Keratinocyte (primary cell): ENCODE data around the gene GLS. TPM values are rescaled to one million over a fixed set of nuclear protein-coding genes. Genes with fewer than 3 reads are reported as not detected.

Experiments
- DNase-seq: peaks from one replicate; pipeline ENCODE4 v3.0.0-alpha.2; 2011; ENCODE audit warnings: low read depth, missing footprints, low spot score
- FAIRE-seq: peaks from 2 replicates; lab custom pipeline; 2011; peaks lifted over from hg19 to GRCh38; lab: Jason Lieb, UNC
- H2AFZ ChIP-seq: 2 replicates; pipeline ENCODE4 v1.6.0; 2012; ENCODE audit warnings: low read length, control low read depth, inconsistent platforms; ENCODE audit not compliant: control insufficient read depth
- H3K27ac ChIP-seq: 2 replicates; pipeline ENCODE4 v1.5.1; 2011; ENCODE audit warnings: low read length; ENCODE audit not compliant: control insufficient read depth, insufficient read depth
- H3K27me3 ChIP-seq: 3 replicates; pipeline ENCODE4 v1.6.0; 2011; ENCODE audit warnings: low read length; ENCODE audit not compliant: control insufficient read depth, insufficient read depth; ENCODE audit errors: extremely low read depth
- H3K36me3 ChIP-seq, 2 experiments: 2 replicates in 1 of 2; 3 replicates in 1 of 2; pipeline ENCODE4 v1.5.1; 2011; ENCODE audit warnings: low read length in 2 of 2, mild to moderate bottlenecking in 1 of 2; ENCODE audit not compliant: control insufficient read depth in 2 of 2, insufficient read depth in 2 of 2; ENCODE audit errors: extremely low read depth in 1 of 2
- H3K4me1 ChIP-seq: 3 replicates; pipeline ENCODE4 v1.5.1; 2011; ENCODE audit warnings: low read length; ENCODE audit not compliant: control insufficient read depth, insufficient read depth; ENCODE audit errors: extremely low read depth
- H3K4me2 ChIP-seq: 3 replicates; pipeline ENCODE4 v1.6.0; 2011; ENCODE audit warnings: low read depth, low read length; ENCODE audit not compliant: control insufficient read depth, insufficient read depth; ENCODE audit errors: extremely low read depth
- H3K4me3 ChIP-seq, 3 experiments: fragments of 200-600 bp in 1 of 3; sonication (generic) in 1 of 3; 2 replicates in 2 of 3; 3 replicates in 1 of 3; pipeline ENCODE4 v1.5.1; 2011 to 2016; ENCODE audit warnings: low read length in 3 of 3, mild to moderate bottlenecking in 3 of 3, control low read depth in 2 of 3, inconsistent platforms in 1 of 3, low read depth in 1 of 3, mixed read lengths in 1 of 3, mixed run types in 1 of 3, moderate library complexity in 1 of 3; ENCODE audit not compliant: control insufficient read depth in 2 of 3, insufficient read depth in 2 of 3; ENCODE audit errors: extremely low read depth in 1 of 3
- H3K79me2 ChIP-seq: 2 replicates; pipeline ENCODE4 v1.6.0; 2012; ENCODE audit warnings: low read length; ENCODE audit not compliant: control insufficient read depth, insufficient read depth
- H3K9ac ChIP-seq: 3 replicates; pipeline ENCODE4 v1.6.0; 2011; ENCODE audit warnings: low read length; ENCODE audit not compliant: control insufficient read depth, insufficient read depth; ENCODE audit errors: extremely low read depth
- H3K9me1 ChIP-seq: 3 replicates; pipeline ENCODE4 v1.6.0; 2011; ENCODE audit warnings: low read length; ENCODE audit not compliant: control insufficient read depth, insufficient read depth; ENCODE audit errors: extremely low read depth
- H3K9me3 ChIP-seq: 2 replicates; pipeline ENCODE4 v1.5.1; 2012; ENCODE audit warnings: low read depth, low read length; ENCODE audit not compliant: control insufficient read depth
- H4K20me1 ChIP-seq: 3 replicates; pipeline ENCODE4 v1.6.0; 2011; ENCODE audit warnings: low read length; ENCODE audit not compliant: control insufficient read depth, insufficient read depth; ENCODE audit errors: extremely low read depth
- EZH2 ChIP-seq: IDR thresholded peaks from one replicate; pipeline ENCODE4 v1.6.1; 2012; ENCODE audit warnings: inconsistent platforms, mild to moderate bottlenecking, low read length, moderate library complexity
- dilution Hi-C: fragments of 300-500 bp; cut with MboI; formaldehyde crosslinking; loops from one replicate; pipeline ENCODE4 v1.7.0; 2020; ENCODE audit warnings: low sequenced_read_pairs; ENCODE audit not compliant: extremely low pct_ligation_motif_present
- polyA plus RNA-seq, 5 experiments: library from polyadenylated mRNA; depleted of rRNA in 3 of 5; stranded (reverse) in 3 of 5; stranded (forward) in 1 of 5; unstranded in 1 of 5; fragments of >200 nt; gene quantifications; 1 replicate in 1 of 5; 2 replicates in 3 of 5; 3 replicates in 1 of 5; pipeline versions ENCODE4 v1.2.1 to v1.2.3, GENCODE V29; 2011 to 2012; ENCODE audit warnings: missing spikeins in 2 of 5, low read depth in 1 of 5, low replicate concordance in 1 of 5
- TF ChIP-seq, protein P1 (sequence below), 3 experiments: IDR thresholded peaks in 1 of 3; conservative IDR thresholded peaks in 1 of 3; optimal IDR thresholded peaks in 1 of 3; 2 replicates in 2 of 3; 3 replicates in 1 of 3; pipeline versions ENCODE3 to v1.5.1; 2011; ENCODE audit warnings: low read length in 3 of 3, mild to moderate bottlenecking in 3 of 3, moderate library complexity in 2 of 3, control low read depth in 1 of 3, inconsistent platforms in 1 of 3; ENCODE audit not compliant: insufficient read depth in 2 of 3; ENCODE audit errors: extremely low read depth in 1 of 3

GLS gene
- polyA plus RNA-seq, 1 donor (not counting 4 experiments of a cell fraction or from before 2014, with no cell fraction given), result 130 TPM

DNA sequence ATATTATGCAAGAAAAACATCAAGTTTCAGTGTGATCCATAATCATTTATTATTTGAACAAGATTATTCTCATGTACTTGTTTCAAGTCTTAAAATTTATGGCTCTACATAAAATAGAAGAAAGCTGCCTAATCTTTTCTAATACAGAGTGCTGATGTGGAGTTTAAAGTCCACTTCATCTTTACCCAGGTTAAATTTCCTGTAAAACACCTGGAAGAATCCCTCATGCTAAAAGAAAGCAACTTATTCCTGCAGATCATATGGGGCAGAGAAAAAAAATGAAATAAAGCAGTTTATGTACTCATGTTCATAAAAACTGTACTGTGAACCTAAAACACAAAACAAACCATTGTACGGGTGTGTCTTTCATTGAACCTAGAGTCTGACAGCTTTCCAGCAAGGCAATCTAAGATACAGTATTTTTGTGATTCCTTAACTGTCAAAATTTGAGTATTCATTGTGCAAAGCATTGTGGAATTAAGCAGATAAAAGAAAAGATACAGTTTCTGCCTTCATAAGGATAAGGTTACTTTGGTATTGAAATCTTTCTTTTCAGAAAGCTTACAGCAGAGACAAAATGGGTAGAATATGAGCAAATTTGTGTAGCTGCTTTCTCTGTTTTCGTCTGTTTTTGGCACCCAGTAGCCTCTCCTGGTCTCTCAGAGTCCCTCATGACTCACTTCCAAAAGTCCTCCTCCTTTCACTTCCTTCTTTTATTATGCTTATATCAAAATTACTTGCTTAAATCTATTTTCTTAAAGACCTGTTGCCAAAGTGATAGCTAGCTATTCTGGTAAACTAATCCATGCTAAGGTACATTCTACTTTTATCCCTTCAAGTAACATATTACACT is 26.9 kb upstream of the GLS start:
- dilution Hi-C loops, result no loop called here
- Histone ChIP-seq H2AFZ (peak overlapping the region; percentile 64), H3K36me3 (no peaks in the 10 kb centered on the region), H4K20me1 (no peaks in the 10 kb centered on the region), H3K27me3 (no peaks in the 10 kb centered on the region), H3K9me3 (no peaks in the 10 kb centered on the region), H3K4me2 (no peak overlapping the region), H3K9me1 (no peaks in the 10 kb centered on the region), H3K79me2 (no peaks in the 10 kb centered on the region), H3K9ac (no peak overlapping the region), H3K27ac (no peak overlapping the region), H3K4me1 (peaks cover 17% of the 10 kb centered on the region), H3K4me3 (no peak overlapping the region)
- DNase-seq (no peak), FAIRE-seq (no peak)
- TF ChIP-seq, protein P1, sequence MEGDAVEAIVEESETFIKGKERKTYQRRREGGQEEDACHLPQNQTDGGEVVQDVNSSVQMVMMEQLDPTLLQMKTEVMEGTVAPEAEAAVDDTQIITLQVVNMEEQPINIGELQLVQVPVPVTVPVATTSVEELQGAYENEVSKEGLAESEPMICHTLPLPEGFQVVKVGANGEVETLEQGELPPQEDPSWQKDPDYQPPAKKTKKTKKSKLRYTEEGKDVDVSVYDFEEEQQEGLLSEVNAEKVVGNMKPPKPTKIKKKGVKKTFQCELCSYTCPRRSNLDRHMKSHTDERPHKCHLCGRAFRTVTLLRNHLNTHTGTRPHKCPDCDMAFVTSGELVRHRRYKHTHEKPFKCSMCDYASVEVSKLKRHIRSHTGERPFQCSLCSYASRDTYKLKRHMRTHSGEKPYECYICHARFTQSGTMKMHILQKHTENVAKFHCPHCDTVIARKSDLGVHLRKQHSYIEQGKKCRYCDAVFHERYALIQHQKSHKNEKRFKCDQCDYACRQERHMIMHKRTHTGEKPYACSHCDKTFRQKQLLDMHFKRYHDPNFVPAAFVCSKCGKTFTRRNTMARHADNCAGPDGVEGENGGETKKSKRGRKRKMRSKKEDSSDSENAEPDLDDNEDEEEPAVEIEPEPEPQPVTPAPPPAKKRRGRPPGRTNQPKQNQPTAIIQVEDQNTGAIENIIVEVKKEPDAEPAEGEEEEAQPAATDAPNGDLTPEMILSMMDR (optimal IDR thresholded peaks at IDR 0.05 in 1 of 3, IDR thresholded peaks at IDR 0.05 in 1 of 3, conservative IDR thresholded peaks at IDR 0.05 in 1 of 3; ENCODE audit: extremely low read depth in 1 of 3, insufficient read depth in 2 of 3, low read length in 3 of 3), result no peak
- TF ChIP-seq EZH2, result no peak

DNA sequence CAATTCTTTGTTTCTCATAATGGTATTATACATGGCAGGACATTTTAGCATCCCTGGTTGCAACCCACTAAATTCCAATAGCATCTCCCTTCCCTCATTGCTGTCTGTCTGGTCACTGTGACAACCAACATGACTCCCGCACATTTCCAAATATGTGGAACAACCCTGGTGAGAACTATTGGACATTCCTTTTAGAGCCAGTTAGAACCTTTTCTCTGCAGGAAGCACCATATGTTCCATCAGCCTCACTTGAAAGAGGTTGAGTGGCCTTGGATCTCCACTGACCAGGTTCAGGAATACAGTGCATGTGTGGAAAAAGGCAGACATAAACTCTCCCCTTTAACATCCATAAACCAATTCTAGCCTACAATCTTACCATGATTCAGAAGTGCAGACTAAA is 25.9 kb upstream of the GLS start:
- peaks cover 22% of the 10 kb centered on the region for H3K4me1 ChIP-seq
- no peak for FAIRE-seq
- H3K4me2 ChIP-seq, result no peak overlapping the region
- no peaks in the 10 kb centered on the region for H3K9me3 ChIP-seq
- DNase-seq, result no peak
- TF ChIP-seq, protein P1 (optimal IDR thresholded peaks at IDR 0.05 in 1 of 3, IDR thresholded peaks at IDR 0.05 in 1 of 3, conservative IDR thresholded peaks at IDR 0.05 in 1 of 3; ENCODE audit: extremely low read depth in 1 of 3, insufficient read depth in 2 of 3, low read length in 3 of 3), result no peak
- TF ChIP-seq EZH2, result no peak
- no peak overlapping the region for H3K9ac ChIP-seq
- H3K36me3 ChIP-seq, result no peaks in the 10 kb centered on the region
- H3K9me1 ChIP-seq, result no peaks in the 10 kb centered on the region
- H3K4me3 ChIP-seq, result no peak overlapping the region
- no peaks in the 10 kb centered on the region for H3K27me3 ChIP-seq
- H2AFZ ChIP-seq, result no peak overlapping the region
- H3K27ac ChIP-seq, result no peak overlapping the region
- dilution Hi-C loops, result no loop called here
- H4K20me1 ChIP-seq, result no peaks in the 10 kb centered on the region
- H3K79me2 ChIP-seq, result no peaks in the 10 kb centered on the region
